Cortex of kidney (tissue), 1 donor: ENCODE measurements around the gene UNCX.

ENCODE experiments used
- DNase-seq: peaks from one replicate; lab custom pipeline; 2025; lab: John Stamatoyannopoulos, UW

Gene UNCX

DNA sequence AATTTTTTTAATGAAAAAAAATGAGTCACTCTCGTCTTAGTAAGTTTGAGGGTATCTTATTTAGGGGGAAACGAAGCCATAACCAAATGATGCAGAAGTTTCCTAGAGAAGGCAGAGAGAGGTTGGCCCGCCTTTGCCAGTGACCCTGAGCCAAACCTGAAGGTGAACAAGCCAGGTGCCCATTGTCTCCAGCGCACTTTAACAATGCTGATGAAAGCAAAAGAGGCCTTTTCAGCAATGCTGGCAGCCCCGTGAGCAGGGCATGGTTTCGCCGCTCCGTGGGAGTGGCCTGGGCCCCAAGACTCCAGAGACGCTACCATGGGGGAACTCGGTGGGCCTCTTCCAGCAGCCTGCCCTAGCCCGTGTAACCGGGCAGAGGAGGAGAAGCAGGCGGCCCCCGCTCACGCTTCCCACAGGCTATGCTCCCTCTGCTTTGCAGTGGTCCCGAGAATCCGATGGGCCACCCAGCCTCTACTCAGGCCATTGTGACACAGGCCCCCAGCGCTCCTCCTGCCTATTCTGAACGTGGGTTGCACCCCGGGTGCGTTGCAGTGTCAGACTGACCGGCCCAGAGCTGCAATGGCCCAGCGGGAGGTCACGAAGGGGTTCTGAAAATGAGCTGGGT lies 14.0 kb upstream of the UNCX start:
- DNase-seq: no peak

DNA sequence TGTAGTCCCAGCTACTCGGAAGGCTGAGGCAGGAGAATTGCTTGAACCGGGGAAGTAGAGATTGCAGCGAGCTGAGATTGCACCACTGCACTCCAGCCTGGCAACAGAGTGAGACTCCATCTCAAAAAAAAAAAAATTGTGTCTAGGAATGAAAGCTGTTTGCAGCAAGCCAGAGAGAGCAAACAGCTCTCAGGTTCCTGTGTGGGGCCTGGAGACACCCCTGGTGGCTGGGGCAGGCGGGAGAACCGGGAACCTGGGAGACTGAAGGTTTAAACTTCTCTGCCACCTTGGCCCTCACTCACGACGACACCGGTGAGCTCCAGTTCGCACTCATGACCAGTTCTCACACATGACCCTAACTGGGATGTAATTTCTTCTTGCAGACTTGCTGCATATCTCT lies 13.2 kb upstream of the UNCX start:
- DNase-seq: no peak

GRCh38 chr7:1220000-1220726 lies 12.5 kb upstream of the UNCX start:
- DNase-seq: no peak

- no peak for DNase-seq
Measured at GRCh38 chr7:1220977-1221745, 11.5 kb upstream of the UNCX start.

DNA sequence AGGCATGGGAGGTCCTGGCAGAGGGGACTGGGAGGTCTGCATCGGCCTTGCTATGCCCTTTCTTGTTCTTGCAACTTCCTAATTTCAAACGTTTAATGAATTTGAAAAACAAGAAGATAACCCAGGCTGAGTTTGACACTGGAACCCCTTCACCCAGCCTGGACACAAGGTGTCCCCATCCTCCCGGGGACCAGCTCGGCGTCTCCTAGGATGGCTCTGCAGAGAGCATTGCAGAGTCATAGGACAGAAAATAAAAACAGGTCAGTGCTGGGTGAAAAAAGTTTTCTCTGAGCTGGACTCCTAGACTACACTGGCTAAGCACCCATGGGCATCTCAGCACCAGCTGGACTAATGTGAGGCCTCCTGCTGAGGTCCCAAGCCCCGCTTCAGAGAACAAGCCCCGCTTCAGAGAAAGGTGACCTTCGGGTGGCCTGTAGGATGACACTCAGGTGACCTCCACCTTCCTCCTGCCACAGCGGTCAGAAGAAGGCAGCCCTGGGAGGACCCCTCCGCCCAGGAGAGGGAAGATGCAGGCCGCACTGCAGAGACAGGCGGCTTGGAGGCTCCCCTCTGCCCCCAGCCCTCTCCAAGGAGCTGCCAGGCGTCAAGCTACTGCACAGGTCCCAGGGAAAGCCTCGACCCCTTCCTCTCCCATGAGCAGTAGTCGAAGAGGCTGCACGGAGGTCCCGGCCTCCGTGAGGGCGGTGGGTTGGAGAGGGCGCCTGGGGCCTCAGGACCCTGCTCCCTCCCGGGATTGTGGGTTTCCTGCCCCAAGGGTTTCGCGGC lies 9.3 kb upstream of the UNCX start:
- DNase-seq: no peak

- no peak for DNase-seq
Measured at GRCh38 chr7:1224086-1224716, 8.5 kb upstream of the UNCX start.

DNA sequence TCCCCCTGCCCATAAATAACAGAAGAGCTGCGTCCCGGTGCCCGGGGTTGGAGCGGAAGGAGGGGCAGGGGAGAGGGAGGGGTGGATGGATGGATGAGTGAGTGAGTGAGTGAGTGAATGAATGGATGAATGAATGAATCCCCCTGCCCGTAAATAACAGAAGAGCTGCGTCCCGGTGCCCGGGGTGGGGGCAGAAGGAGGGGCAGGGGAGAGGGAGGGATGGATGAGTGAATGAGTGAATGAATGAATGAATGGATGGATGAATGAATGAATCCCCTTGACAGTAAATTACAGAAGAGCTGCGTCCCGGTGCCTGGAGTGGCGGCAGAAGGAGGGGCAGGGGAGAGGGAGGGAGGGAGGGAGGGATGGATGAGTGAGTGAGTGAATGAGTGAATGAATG lies 7.6 kb upstream of the UNCX start:
- no peak for DNase-seq

GRCh38 chr7:1225441-1226185 lies 7.1 kb upstream of the UNCX start:
- no peak for DNase-seq

DNA sequence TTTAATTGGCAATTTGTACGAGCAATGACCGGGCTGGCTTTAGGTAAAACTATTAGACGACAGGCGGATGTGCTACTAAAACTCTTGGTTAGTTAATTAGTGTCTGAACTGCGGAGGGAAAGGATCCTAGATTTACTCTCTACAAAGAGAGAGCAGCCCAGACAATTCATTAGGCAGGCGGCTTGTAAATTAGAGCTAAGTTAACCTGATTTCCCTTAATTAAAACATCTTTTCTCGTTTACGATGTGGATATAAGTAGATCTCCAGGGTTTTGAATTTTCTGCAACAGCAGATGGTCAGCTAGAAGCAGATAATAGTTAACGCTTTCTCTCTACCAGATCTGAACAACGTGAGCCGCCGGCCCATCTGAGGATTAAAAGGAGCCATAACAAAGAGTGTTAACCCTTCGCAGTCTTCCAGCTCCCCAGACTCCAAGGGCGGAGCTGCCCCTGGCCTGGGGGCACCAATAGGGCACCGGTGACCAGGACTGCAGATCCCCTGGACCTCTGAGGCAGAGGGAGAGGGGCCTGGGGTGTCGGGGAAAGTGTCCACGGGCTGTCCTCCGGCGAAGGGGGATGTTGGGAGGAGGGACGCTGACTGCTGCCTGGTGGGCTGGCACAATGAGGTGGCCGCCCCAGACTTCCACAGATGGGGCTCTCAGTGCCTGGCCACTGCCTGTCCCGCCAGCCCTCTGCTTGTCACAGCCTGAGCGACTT lies 6.3 kb upstream of the UNCX start:
- no peak for DNase-seq

GRCh38 chr7:1227071-1227804 lies 5.4 kb upstream of the UNCX start:
- no peak for DNase-seq

DNA sequence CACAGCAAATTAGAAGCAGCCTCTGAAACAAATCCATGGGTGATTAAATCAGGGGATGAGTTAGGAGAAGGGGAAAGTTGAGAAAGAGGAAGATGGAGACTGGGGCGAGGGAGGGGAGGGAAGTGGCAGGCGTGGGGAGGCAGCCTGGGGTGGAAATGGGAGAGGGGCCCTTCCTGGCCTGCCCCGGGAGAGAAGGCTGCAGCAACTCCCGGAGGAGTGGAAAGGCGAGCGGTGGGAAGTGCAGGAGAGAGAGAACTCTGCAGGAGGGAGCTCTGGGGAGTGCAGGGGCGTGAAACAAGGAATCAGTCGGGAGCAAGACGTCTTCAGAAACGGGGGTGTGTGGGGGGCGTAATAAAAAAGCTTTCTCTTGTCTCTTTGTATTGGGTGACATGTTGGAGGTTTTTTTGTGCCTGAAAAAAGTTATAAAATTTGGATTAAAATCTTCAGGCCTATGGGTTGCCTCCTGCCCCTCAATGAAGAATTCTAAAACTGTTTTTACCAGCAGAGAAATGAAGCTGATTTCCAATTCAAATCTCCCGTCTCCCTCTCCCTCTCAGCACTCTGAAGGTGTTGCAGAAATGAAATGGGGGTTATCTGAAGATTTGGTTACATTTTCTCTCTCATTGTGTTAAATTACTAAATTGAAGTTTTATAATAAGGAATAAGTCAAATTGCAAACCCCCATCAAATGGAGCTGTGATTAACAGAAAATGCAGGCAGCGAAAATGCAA lies 4.7 kb upstream of the UNCX start:
- DNase-seq: no peak

GRCh38 chr7:1228545-1229201 lies 4.0 kb upstream of the UNCX start:
- DNase-seq: no peak

GRCh38 chr7:1229202-1229947 lies 3.3 kb upstream of the UNCX start:
- DNase-seq: no peak

DNA sequence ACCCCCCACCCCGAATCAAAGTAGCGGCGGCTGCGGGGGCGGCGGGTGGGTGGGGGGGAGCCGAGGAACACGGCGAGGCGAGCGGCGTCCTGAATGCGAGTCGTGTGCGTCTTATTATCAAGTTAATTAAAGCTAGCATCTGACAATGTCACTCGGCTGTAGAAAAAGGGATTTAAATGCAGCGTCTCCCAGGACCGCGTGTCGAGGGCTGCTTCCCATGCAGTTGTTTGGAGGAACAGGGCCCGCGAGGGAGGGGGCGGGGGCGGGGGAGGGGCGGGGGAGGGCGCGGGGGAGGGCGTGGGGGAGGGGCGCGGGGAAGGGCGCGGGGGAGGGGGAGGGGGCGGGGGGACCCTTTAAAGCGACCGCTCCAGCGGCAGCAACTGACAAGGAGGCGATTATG lies 2.7 kb upstream of the UNCX start:
- no peak for DNase-seq

DNA sequence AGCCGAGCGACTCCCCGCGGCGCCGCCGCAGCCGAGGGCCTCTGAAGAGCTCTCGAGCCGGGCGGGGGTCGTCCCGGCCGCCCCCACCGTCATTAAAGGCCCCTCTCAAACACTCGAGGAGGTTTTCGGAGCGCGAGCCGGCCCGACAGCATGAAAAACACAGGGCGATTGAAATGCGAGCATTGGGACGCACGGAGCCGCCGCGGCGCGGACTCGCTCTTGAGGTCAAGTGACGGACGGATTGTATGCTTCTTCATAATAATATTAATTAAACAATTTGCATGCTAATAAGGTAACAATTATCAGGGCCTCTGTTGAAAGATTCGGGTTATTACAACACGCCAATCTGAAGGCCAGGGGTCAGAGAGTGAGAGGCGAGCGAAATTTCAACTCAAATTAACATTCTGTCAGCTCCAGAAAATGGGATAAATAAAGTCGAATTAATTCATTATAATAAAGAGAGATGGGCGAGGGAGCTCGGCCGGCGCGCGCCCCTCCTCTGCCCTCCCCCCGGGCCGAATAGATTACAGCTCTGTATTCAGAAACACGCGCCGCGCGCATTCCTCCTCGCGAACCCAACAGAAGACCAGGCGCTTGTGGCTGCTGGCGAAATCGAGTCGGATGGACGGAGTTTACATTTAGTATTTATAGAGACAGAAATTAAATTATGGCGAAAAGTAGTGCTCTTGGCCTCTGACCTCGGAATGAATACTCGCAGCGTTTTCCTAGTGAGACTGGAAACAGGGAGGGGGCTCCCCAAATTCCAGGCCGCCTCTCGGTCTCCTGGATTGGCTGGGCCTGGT lies 2.1 kb upstream of the UNCX start:
- DNase-seq: no peak

- DNase-seq: no peak
Measured at GRCh38 chr7:1231214-1232102, 1.2 kb upstream of the UNCX start.
